Measurements from ENCODE around the gene SLC26A9.
"Not testable (repeated sequence)": the region's sequence is repeated elsewhere in the genome, so short reads cannot be mapped to it uniquely, and the experiment has no call there.

The SLC26A9 gene

DNA sequence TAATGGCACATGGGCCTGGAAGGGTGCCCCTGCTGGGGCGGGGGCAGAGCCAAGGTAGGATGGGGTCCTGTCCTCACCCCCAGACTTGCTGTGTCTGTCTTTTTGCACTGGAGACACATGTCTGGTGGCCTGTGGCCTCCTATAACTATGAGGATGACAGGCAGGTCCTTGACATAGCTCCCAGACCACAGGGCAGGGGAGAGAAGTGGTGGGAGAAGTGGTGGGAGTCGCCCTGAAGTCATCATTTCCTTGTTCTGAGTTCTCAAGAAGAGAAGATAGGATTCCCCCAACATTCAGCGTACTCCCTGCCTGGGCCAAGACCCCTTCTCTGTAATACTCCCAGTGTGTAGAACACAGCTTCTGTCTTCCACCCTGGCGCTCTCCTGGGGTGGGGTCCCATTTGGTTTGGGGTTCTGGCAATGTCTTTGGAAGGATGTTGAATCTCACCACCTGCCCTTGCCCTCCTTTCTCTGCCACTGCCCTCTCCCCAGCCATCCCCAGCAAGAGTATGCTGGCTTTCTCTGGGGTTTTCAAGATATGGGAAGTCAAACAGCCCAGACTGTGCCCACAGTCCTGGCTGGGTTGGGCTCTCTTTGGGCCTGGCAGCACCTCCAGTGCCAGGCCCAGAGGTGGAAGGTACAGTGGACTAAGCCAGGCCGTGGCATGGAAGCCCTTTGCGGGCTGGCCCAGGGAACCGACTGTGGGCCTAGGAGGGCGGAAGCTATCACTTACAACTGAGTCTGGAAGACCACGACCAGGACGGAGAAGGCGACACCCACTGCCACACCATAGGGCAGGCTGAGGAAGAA lies 19.4 kb downstream of the SLC26A9 start:
- DNase-seq: no peak

DNA sequence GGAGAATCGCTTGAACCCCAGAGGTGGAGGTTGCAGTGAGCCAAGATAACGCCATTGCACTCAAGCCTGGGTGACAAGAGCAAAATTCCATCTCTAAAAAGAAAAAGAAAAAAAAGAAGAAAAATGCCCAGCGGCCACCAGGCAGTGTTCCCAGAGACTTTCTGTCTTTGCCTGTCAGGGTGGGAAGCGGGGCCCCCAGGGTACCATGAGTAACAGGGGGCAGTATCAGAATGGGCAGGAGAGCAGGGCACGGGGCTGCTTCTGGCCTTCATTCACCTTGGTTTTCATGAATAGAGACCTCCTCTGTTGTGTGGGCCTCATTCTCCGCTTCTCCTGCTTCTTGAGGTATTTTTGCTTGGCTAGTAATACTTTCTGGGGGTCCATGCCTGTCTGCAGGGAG lies 20.4 kb downstream of the SLC26A9 start:
- no peak for DNase-seq

DNA sequence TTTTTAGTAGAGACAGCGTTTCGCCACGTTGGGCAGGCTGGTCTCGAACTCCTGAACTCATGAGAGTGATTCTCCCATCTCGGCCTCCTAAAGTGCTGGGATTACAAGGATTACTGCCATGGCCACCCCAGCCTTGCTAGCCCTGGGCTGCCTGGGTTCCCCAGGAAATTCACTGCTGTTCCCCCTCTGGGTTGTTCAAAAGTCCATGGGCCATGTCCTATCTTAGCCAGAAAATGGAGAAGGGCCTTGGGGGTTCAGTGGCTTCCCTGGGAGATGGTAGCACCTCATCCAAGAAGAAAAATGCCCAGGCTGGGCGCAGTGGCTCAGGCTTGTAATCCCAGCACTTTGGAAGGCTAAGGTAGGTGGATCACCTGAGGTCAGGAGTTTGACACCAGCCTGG lies 20.9 kb downstream of the SLC26A9 start:
- DNase-seq: no peak

DNA sequence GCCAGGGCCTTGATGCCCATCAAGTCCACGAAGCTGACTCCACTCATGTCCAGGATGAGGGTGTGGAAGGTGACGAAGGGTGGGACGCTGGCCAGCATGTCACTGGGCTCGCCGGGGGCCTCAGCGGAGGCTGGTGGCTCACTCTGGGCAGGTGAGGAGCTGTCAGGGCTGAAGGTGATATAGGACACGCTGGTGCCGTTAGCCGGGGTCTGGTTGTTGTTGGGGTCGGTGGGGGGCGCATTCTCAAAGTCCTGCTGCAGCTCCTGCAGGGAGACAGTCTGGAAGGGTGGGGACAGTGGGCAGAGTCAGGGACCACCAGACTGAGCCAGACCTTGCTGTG lies 21.7 kb downstream of the SLC26A9 start:
- no peak for DNase-seq

DNA sequence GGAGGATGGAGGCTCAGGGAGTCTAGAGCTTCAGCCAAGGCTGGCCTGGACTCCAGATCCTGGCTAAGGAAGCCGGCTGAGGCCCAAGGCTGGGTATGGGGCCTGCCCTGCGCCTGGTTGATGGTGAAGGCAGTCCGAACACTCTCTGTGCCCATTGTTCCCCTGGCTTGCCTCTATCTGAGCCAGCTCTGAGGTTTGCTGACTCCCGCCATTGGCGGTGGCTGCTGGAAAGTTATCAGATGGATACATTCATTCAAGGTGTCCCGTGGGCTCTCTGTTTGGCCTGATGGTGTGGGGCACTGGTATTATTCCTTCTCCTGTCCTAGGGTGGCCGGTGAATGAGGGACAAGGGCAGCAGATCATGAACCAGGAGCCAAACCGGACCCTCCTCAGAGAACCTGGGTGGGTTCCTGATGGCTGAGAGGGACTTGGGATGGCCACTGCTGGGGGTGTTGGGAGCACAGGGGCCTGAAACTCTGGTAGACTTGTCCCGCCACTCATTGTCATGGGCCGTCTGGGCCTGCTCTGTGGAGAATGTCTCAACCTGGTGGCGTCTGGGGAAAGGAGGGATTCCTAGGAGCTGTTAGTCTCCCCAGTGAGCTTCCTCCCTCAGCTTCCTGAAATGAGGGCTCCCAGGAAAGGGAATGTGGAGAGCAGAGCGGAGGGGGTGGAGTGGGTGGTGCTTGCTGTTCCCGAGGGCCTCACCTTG lies 22.2 kb downstream of the SLC26A9 start:
- DNase-seq: no peak

DNA sequence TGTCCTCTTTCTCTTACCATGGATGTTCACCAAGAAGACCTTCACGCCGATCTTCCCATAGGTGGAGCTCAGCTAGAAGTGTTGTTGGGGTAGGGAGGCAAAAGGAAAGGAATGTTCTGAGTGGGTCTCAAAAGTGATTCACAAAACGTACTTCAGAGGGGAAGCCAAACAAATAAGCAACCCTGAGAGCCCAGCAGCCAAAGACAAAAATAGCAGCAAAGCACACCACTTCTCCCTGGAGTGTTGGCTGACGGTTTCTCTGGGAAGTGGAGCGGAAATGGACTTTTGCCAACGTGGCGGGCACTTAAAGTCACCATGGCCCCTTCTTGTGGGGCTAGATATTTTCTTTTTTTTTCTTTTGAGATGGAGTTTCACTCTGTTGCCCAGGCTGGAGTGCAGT lies 23.1 kb downstream of the SLC26A9 start:
- DNase-seq: peak; percentile 67

DNA sequence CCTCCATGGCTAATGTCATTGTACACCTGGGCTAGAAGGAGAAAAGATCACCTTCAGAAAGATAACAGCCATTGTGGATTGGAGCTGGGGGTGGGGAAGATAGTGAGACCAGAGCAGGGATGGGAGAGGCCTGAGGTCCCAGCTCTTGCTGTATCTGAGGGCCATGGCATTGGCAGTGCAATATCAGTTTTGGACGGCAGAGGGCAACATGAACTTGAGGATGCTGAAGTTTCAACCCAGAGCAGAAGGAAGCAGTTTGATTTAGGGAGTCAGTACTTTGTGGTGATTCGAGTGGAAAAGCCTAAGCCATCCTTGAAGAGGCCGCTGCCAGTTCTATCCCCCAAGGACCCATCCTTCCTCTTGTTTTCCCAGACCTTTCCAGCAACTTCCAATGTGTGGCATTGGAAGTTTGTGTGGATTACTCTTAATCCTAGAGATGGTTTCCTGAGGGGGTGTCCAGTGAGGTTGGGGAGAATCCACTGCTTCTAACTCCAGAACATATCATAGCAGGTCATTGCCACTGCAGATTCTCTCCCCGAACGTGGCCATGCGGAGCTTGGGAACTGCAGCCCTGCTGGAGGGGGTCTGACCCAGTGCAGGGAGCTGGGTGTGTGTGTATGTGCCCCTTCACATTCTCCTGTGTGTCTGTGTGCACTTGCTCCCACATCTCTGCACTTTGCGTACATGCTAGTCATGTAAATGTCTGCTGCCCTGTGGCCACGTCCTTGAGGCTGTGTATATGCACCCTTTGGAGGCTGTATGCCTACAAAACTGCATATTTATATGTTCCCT lies 24.1 kb downstream of the SLC26A9 start:
- DNase-seq: peak; percentile 79

DNA sequence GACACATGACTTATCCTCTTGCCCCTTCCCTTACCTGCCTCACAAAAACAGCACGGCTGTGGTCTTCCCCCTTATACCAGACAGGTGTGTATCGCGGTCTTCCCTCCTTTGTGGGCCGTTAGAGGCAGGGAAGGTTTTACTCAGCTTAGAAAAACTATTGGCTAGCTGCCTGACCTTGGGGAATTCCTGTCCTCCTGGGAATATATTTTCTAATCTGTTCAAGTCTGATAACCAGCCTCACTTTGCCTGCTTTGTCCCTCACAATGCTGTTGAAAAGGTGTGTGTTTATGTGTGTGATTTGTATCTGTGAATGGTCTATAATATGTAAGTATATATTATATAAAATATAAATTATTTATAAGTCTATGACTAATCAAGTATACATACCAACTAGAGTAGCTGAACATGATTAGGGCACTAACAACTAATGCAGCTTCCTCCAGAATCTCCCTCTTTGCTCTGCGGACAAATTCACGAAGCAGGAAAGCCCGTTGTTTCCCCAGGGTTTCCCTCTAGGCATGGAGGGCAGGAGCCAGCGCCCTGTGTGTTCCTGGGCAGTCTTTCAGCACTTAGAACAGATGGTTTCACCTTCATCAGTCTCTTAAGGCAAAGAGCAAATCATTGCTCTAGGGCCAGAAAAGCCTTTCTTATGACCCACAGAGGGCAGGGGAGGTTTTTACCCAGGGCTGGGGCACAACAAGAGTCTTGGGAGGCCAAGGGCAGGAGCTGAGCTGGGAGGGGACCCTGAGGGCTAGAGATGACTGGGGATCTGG lies 25.6 kb downstream of the SLC26A9 start:
- DNase-seq: no peak

DNA sequence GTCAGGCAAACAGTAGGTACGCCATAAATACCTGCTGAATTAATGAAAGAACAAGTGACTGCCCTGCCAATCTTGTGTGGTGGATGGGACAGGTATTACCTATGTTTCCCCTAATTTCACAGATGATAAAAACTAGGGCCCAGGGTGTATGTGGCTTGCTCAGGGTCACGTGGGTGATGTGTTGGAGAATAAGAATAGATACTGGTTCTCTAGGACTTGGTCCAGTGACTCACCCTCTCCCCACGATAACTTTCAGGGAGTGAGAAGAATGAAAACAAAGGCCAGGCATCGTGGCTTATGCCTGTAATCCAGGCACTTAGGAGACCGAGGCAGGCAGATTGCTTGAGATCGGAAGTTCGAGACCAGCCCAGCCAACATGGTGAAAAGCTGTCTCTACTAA lies 26.7 kb downstream of the SLC26A9 start:
- DNase-seq: peak; percentile 62

DNA sequence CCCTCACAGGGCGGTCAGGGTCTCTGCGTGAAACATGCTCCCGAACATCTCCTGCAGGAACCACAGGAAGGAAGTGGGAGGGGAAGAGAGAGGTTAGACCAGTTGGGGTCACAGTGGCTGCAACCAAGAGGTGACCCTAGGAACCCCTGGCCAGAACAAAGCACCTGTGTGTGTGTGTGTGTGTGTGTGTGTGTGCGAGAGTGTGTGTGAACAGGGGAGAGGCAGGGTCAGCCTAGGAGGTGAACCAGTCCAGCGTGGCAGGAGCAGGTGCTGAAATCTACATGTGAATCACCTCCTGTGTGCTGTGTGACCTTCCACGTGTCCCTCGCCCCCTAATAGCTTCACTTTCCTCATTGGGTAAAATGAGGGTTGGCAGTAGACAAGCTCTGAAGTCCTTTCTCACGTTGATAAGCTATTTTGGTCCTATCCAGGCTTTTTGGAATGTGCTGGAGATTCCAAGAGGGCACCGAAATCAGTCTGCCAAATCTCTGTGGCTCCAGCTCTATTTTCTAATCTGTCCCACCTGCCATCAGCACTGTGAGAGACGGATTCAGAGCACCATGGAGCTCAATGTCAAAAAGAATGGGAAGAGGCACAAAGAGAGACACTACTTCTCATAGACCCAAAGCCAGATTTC lies 27.8 kb downstream of the SLC26A9 start:
- no peak for DNase-seq

DNA sequence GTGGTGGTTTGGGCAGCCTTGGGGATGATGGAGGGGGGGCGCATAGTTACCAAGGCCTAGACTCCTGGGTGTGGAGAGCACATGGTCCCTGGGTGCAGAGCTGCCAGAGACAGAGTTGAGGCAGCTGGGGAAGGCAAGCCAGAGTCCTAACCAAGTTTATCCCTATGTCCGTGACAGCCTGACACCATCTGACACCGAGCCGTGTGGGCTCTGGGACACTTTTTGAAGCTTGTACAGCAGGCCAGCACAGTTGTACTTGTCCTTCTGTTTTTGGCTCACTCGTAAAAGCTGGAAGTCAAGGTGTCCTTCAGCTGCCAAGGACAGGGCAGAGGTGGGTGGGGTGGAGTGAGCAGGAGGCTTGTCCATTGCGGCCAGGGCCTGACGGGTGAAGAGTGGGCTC lies 28.5 kb downstream of the SLC26A9 start:
- no peak for DNase-seq

DNA sequence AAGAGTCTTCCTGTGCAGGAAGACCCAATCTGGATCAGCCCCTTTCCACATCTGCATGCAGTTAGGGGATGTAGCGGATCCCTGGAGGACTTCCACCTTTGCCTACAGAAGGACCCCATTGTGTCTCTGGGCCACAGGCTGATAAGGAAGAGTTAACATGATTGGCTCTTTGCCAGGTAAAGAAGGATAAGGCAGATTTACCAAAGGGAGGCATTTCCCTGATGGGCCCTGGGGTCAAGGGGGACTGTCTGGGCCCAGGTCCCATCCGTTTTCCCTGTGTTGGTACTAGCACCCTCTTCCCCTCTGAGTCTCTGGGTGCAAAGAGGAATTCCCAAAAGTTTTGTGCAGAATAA lies 29.1 kb downstream of the SLC26A9 start:
- no peak for DNase-seq

DNA sequence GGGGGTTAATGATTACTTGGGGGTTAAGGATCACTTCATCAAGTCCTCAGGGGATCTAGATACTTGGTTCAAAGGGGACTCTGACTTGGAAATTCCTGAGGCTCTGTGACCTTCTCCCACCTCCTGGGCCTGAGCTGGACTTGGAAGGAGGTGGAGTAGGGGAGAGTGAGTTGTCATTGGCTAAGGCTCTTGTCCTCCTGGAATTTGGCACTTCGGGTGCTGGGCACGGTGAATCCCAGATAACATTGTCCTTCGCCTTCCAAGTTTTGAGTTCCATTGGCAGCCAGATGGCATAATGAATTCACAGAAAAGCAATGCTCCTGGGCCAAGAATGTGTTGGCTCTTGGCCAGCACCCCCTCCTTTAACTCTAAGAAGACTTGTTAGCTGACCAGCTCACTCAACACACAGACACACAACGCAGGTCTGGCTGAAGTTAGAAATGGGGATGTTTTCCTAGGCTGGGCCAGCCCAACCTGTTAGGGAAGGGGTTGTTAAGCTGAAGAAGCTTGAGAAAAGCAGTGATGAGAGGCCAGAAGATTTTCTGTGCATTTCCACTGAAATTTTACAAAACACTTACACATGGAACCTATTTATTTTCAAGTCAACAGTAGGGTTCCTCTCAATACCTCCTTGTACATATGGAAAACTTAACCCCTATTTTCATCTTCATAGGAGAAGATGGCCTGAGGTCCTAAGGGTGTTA lies 29.7 kb downstream of the SLC26A9 start:
- peak; percentile 45 for DNase-seq

DNA sequence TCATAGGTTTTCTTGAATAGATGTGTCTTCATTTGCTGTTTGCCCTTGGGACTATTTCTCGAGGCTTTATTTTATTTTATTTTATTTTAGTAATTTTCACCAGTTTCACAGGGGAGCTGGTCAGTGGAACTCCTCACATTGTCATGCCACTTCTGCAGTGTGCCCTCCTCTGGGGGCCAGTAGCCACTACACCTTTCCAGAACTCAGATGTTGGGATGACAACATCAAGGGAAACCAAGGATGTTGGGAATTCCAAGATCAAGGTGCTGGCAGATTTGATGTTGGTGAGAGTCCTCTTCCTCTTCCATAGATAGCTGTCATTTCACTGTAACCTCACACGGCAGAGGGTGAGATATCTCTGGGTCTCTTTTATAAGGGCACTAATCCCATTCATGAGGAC lies 35.5 kb downstream of the SLC26A9 start:
- DNase-seq: peak; percentile 60

DNA sequence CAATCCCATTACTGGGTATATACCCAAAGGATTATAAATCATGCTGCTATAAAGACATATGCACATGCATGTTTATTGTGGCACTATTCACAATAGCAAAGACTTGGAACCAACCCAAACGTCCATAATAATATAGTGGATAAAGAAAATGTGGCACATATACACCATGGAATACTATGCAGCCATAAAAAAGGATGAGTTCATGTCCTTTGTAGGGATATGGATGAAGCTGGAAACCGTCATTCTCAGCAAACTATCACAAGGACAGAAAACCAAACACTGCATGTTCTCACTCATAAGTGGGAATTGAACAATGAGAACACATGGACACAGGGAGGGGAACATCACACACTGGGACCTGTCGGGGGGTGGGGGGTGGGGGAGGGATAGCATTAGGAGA lies 38.2 kb downstream of the SLC26A9 start:
- not testable (repeated sequence) for DNase-seq

DNA sequence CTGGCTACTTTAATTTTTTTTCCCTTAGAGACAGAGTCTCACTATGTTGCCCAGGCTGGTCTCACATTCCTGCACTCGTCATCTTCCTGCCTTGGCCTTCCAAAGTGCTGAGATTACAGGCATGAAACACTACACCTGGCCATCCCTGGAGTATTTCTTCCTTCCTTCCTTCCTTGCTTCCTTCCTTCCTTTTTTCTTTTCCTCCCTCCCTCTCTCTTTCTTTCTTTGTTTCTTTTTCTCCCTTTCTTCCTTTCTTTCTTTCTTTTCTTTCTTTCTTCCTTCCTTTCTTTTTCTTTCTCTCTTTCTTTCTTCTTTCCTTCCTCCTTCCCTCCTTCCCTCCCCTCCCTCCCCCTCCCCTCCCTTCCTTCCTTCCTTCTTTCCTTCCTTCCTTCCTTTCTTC lies 46.9 kb downstream of the SLC26A9 start:
- no peak for DNase-seq

DNA sequence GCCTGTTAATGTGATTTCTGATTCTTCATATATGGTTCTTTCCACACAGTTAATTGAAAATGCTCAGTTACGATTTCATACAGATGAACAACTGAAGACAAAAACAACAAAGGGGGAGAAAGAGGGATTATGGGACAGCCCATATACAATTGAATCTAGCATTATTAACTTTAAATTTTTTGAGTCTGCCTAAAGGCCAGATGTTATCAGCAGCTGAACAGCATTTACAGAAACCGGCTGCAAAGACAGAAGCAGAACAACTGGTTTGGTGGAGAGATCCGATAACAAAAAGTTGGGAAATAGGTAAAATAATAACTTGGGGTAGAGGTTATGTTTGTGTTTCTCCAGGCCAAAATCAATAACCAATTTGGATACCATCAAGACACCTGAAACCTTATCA lies 49.1 kb downstream of the SLC26A9 start:
- DNase-seq: not testable (repeated sequence)

DNA sequence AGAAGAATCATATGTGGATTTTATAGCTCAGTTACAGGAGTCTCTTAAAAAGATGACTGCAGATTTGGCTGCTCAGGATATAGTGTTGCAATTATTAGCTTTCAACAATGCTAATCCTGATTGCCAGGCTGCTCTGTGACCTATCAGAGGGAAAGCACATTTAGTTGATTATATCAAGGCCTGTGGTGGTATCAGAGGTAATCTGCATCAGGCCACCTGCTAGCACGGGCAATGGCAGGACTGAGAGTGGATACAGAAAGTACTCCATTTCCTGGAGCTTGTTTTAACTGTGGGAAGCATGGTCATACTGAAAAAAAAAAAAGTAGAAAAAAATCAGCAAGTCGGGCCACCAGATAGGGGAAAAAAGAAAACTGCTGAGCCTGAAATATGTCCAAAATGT lies 51.1 kb downstream of the SLC26A9 start:
- DNase-seq: not testable (repeated sequence)

DNA sequence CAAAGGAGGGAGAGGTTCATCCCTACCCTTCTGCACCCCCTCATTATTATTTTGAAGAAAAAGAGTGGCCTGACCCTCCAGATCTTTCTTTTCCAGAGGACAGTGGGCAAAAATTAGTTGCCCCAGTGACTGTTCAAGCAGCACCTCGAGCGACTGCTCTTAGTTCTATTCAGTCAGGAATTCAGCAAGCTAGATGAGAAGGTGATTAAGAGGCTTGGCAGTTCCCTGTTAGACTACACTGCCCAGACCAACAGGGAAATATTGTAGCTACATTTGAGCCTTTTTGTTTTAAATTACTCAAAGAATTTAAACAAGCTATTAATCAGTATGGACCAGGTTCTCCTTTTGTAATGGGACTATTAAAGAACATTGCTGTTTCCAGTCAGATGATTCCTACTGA lies 51.8 kb downstream of the SLC26A9 start:
- peak; percentile 68 for DNase-seq

DNA sequence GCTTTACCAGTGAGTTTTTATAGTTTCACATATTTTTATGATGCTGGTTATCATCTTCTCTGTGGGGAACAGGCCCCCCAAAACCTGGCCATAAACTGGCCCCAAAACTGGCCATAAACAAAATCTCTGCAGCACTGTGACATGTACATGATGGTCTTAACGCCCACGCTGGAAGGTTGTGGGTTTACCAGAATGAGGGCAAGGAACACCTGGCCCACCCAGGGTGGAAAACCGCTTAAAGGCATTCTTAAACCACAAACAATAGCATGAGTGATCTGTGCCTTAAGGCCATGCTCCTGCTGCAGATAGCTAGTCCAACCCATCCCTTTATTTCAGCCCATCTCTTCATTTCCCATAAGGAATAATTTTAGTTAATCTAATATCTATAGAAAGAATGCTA lies 52.6 kb downstream of the SLC26A9 start:
- DNase-seq: not testable (repeated sequence)

DNA sequence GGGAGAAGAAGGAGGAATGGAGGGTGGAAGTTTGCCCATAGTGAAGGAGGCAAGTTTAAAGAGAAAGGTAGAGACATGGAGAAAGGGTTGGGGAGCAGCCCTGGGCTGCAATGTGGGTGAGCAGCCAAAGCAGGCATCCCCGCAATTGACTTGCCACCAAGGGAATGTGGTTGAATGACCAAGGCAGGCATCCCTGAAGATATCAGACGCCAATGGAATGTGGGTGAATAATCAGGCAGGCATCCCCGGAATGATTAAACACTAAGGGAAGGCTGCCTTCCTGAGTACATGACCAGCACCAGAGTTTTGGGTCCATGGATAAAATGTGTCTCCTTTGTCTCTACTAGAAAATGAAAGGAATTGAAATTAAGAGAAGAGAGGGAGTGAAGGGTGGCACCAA lies 53.5 kb downstream of the SLC26A9 start:
- DNase-seq: peak; percentile 95

DNA sequence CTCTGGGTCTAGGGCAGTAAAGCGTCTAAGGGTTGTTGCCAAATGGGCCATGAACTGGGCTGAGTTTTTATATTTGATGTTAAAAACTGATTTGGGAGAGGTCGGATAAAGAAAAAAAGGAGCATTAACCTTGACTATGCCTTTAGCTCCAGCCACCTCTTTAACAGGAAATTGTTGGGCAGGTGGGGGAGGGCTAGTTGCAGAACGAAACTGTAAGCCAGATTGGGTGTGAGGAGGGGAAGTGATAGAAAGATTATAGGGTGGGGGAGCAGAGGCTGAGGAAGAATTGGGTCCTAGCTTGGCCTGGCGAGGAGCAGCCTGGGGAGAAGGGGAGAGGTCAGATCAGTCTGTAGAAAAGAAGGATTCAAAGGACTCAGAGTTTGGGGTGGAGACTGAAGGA lies 54.2 kb downstream of the SLC26A9 start:
- DNase-seq: not testable (repeated sequence)
